GM12878 (cell line): ENCODE measurements around the gene BAG5.

ENCODE experiments used
- BMI1 ChIP-seq: fragments of 450-650 bp; IDR thresholded peaks from 2 replicates; pipeline ENCODE4 v1.6.1; 2016; ENCODE audit warnings: mild to moderate bottlenecking, moderate library complexity, borderline replicate concordance
- EP300 ChIP-seq, 2 experiments: fragments of 150-350 bp in 1 of 2; IDR thresholded peaks; 2 replicates each; pipeline ENCODE4 v1.6.1; 2011 to 2012; ENCODE audit warnings: low read depth in 2 of 2, low read length in 2 of 2, borderline replicate concordance in 1 of 2, improper control_type of control experiment in 1 of 2, inconsistent platforms in 1 of 2; ENCODE audit not compliant: control insufficient read depth in 1 of 2
- EZH2 ChIP-seq: IDR thresholded peaks from 2 replicates; pipeline ENCODE4 v1.6.1; 2012; ENCODE audit warnings: low read depth, mild to moderate bottlenecking, control low read depth, inconsistent platforms, low read length, borderline replicate concordance; ENCODE audit not compliant: control insufficient read depth
- FOXM1 ChIP-seq: IDR thresholded peaks from 2 replicates; pipeline ENCODE4 v1.6.1; 2012; ENCODE audit warnings: low read depth, mild to moderate bottlenecking, inconsistent platforms, low read length, moderate library complexity
- JUND ChIP-seq: IDR thresholded peaks from 2 replicates; pipeline ENCODE4 v1.6.1; 2012; ENCODE audit warnings: low read depth, mild to moderate bottlenecking, low read length, improper control_type of control experiment, moderate library complexity
- POLR2A ChIP-seq: IDR thresholded peaks from 2 replicates; pipeline ENCODE4 v1.6.1; 2011; ENCODE audit warnings: low read depth, mild to moderate bottlenecking, low read length
- TAF1 ChIP-seq: IDR thresholded peaks from 2 replicates; pipeline ENCODE4 v1.6.1; 2011; ENCODE audit warnings: mild to moderate bottlenecking, low read depth, low read length, borderline replicate concordance
- ZNF274 ChIP-seq: IDR thresholded peaks from one replicate; pipeline ENCODE4 v1.8.0; 2011; ENCODE audit not compliant: insufficient read length, insufficient read depth
- TF ChIP-seq, protein P1 (sequence below), 3 experiments: IDR thresholded peaks in 2 of 3; conservative IDR thresholded peaks in 1 of 3; 2 replicates each; pipeline ENCODE4 v1.5.1; 2011; ENCODE audit warnings: low read depth in 3 of 3, low read length in 3 of 3, mild to moderate bottlenecking in 3 of 3, control low read depth in 2 of 3, moderate library complexity in 2 of 3, inconsistent platforms in 1 of 3, mixed read lengths in 1 of 3; ENCODE audit not compliant: control insufficient read depth in 2 of 3, insufficient read depth in 1 of 3; ENCODE audit errors: extremely low read depth in 1 of 3
- TF ChIP-seq, protein P2 (sequence below): fragments of 450-650 bp; IDR thresholded peaks from 2 replicates; pipeline ENCODE4 v1.6.1; 2016; ENCODE audit warnings: mild to moderate bottlenecking, moderate library complexity, borderline replicate concordance
- TF ChIP-seq, protein P3 (sequence below): fragments of 150-350 bp; IDR thresholded peaks from 2 replicates; pipeline ENCODE4 v1.6.1; 2016; ENCODE audit warnings: low read depth, low read length
- TF ChIP-seq, protein P4 (sequence below): fragments of 450-650 bp; IDR thresholded peaks from 2 replicates; pipeline ENCODE4 v1.6.1; 2016; ENCODE audit warnings: mild to moderate bottlenecking

DNA sequence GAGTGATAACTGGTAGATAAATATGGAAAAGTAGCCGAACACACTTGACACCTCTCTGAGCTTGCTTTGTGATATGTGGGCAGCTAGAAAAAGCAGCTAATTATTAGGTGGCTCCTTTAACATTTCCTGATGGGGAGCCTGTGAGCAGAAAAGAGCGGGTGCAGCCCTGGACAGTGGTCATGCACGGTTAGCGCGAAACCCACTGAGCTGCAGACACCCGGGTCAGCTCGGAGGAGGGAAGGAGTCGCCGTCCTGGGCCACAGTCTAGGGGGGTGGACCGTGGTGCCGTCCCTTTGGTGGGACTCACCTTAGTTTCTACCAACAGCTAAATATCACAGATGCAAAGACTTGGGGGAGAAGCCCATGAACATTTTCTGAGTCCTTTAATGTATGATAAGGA, 7.0 kb upstream of the BAG5 start:
- TF ChIP-seq BMI1 = no peak
- no peak for TF ChIP-seq TAF1
- TF ChIP-seq, protein P1, sequence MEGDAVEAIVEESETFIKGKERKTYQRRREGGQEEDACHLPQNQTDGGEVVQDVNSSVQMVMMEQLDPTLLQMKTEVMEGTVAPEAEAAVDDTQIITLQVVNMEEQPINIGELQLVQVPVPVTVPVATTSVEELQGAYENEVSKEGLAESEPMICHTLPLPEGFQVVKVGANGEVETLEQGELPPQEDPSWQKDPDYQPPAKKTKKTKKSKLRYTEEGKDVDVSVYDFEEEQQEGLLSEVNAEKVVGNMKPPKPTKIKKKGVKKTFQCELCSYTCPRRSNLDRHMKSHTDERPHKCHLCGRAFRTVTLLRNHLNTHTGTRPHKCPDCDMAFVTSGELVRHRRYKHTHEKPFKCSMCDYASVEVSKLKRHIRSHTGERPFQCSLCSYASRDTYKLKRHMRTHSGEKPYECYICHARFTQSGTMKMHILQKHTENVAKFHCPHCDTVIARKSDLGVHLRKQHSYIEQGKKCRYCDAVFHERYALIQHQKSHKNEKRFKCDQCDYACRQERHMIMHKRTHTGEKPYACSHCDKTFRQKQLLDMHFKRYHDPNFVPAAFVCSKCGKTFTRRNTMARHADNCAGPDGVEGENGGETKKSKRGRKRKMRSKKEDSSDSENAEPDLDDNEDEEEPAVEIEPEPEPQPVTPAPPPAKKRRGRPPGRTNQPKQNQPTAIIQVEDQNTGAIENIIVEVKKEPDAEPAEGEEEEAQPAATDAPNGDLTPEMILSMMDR (IDR thresholded peaks at IDR 0.05 in 2 of 3, conservative IDR thresholded peaks at IDR 0.05 in 1 of 3; ENCODE audit: control insufficient read depth in 2 of 3, extremely low read depth in 1 of 3, insufficient read depth in 1 of 3, low read depth in 3 of 3, low read length in 3 of 3) = no peak
- TF ChIP-seq, protein P2, sequence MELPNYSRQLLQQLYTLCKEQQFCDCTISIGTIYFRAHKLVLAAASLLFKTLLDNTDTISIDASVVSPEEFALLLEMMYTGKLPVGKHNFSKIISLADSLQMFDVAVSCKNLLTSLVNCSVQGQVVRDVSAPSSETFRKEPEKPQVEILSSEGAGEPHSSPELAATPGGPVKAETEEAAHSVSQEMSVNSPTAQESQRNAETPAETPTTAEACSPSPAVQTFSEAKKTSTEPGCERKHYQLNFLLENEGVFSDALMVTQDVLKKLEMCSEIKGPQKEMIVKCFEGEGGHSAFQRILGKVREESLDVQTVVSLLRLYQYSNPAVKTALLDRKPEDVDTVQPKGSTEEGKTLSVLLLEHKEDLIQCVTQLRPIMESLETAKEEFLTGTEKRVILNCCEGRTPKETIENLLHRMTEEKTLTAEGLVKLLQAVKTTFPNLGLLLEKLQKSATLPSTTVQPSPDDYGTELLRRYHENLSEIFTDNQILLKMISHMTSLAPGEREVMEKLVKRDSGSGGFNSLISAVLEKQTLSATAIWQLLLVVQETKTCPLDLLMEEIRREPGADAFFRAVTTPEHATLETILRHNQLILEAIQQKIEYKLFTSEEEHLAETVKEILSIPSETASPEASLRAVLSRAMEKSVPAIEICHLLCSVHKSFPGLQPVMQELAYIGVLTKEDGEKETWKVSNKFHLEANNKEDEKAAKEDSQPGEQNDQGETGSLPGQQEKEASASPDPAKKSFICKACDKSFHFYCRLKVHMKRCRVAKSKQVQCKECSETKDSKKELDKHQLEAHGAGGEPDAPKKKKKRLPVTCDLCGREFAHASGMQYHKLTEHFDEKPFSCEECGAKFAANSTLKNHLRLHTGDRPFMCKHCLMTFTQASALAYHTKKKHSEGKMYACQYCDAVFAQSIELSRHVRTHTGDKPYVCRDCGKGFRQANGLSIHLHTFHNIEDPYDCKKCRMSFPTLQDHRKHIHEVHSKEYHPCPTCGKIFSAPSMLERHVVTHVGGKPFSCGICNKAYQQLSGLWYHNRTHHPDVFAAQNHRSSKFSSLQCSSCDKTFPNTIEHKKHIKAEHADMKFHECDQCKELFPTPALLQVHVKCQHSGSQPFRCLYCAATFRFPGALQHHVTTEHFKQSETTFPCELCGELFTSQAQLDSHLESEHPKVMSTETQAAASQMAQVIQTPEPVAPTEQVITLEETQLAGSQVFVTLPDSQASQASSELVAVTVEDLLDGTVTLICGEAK = no peak
- TF ChIP-seq, protein P3, sequence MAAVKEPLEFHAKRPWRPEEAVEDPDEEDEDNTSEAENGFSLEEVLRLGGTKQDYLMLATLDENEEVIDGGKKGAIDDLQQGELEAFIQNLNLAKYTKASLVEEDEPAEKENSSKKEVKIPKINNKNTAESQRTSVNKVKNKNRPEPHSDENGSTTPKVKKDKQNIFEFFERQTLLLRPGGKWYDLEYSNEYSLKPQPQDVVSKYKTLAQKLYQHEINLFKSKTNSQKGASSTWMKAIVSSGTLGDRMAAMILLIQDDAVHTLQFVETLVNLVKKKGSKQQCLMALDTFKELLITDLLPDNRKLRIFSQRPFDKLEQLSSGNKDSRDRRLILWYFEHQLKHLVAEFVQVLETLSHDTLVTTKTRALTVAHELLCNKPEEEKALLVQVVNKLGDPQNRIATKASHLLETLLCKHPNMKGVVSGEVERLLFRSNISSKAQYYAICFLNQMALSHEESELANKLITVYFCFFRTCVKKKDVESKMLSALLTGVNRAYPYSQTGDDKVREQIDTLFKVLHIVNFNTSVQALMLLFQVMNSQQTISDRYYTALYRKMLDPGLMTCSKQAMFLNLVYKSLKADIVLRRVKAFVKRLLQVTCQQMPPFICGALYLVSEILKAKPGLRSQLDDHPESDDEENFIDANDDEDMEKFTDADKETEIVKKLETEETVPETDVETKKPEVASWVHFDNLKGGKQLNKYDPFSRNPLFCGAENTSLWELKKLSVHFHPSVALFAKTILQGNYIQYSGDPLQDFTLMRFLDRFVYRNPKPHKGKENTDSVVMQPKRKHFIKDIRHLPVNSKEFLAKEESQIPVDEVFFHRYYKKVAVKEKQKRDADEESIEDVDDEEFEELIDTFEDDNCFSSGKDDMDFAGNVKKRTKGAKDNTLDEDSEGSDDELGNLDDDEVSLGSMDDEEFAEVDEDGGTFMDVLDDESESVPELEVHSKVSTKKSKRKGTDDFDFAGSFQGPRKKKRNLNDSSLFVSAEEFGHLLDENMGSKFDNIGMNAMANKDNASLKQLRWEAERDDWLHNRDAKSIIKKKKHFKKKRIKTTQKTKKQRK = no peak
- TF ChIP-seq, protein P4, sequence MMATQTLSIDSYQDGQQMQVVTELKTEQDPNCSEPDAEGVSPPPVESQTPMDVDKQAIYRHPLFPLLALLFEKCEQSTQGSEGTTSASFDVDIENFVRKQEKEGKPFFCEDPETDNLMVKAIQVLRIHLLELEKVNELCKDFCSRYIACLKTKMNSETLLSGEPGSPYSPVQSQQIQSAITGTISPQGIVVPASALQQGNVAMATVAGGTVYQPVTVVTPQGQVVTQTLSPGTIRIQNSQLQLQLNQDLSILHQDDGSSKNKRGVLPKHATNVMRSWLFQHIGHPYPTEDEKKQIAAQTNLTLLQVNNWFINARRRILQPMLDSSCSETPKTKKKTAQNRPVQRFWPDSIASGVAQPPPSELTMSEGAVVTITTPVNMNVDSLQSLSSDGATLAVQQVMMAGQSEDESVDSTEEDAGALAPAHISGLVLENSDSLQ = no peak
- TF ChIP-seq EP300 (IDR thresholded peaks at IDR 0.05; ENCODE audit: borderline replicate concordance in 1 of 2, control insufficient read depth in 1 of 2, low read depth in 2 of 2, low read length in 2 of 2) = no peak
- no peak for TF ChIP-seq EZH2
- no peak for TF ChIP-seq FOXM1
- no peak for TF ChIP-seq JUND
- no peak for TF ChIP-seq POLR2A
- TF ChIP-seq ZNF274 = no peak
